A549 treated with CORT108297 at 1 μM for 4 hours (cell line): ENCODE measurements around the gene ABHD14A. TPM values are rescaled to one million over a fixed set of nuclear protein-coding genes. Genes with fewer than 3 reads are reported as not detected.

ENCODE experiments used
- total RNA-seq: library from RNA; stranded (reverse); fragments of 200-300 nt; extraction: Qiagen RNA extraction; gene quantifications from 5 replicates; pipeline ENCODE4 v1.2.3, GENCODE V29; 2022

ABHD14A gene
- 13.2 to 16.8 TPM (median 15.4 TPM) in 5 replicates for total RNA-seq

DNA sequence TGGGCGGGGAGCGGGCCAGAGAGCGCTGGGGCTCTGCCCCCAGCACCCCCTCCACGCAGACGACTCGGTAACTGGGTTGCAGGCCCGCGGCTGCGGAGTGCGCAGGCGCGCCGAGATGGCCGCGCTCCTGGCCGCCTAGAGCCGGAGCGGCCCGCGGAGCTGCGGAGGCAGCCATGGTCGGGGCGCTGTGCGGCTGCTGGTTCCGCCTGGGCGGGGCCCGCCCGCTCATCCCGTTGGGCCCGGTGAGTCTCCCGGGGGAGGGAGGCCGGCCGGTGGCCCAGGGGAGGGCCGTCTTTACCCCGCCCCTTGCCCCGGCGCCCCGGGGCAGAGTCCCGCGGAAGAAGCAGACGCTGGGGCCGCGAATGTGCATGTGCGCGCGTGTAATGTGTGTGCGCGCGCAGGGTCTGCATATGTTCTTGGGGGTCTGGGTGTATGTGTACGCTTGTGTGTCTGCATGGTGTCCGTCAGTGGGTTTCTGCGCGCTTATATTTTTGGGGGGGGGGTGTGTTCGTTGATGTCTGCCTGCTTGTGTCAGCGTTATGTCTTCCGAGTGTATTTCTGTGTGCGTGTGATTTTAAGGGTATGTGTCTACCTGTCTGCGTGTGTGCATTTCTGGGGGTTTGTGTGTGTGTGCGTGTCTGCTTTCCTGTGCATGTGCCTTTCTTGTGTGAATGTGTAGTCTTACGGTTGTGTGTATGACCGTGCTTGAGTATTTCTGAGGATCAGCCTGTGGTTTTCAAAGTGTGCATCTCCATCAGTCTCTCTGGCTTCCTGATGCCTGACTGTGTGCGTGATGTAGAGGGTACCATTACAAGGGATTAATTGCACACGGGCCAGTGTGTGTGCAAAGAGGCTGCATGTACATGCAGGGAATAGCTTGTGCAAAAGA is at the start of gene ABHD14A:
Gene ABHD14A, plus strand, starts transcription at position 102 of the 889 bp plus-strand sequence. Its CDS starts 72 bp downstream, at position 174.

DNA sequence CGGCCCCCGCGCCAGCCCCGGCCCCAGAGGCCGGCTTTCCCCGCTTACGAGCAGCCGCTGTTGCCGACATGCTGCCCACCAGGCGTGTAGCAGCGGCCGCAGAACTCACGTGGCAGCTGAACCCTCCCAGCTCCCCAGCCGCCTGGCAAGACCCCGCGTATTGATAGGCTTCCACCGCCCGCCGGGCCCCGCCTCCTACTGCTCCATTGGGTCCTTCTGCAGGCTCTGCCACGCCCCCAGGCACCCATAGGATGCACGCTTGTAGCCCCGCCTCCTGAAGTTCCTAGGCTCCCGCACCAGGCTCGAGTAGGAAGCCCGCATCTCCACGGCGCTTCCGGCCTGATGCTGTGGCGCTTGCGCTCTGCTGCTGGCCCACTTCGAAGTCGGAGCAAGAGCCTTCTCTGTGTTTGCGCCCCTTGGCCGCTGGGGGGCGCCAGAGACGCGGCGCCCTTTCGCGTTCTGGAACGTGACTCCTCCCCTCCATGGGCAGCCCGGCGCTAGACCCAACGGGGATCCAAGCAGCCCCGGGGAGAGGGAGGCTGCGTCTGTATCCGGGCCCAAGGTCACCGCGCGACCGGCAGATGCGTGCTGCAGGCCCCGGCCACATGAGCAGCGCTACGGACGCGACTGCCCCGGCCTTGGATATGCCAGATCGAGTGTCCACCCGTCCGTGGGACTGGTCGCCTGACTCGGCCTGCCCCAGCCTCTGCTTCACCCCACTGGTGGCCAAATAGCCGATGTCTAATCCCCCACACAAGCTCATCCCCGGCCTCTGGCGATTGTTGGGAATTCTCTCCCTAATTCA is 32.9 kb upstream of the ABHD14A start, which contains the start of the genes PARP3 and RRP9:
Gene PARP3, plus strand, starts transcription at position 566 of the 805 bp plus-strand sequence. CDS start 993 bp downstream, outside the sequence.
Gene RRP9, minus strand, starts transcription at position 107 of the 805 bp plus-strand sequence. Its CDS starts 37 bp downstream, at position 70.

DNA sequence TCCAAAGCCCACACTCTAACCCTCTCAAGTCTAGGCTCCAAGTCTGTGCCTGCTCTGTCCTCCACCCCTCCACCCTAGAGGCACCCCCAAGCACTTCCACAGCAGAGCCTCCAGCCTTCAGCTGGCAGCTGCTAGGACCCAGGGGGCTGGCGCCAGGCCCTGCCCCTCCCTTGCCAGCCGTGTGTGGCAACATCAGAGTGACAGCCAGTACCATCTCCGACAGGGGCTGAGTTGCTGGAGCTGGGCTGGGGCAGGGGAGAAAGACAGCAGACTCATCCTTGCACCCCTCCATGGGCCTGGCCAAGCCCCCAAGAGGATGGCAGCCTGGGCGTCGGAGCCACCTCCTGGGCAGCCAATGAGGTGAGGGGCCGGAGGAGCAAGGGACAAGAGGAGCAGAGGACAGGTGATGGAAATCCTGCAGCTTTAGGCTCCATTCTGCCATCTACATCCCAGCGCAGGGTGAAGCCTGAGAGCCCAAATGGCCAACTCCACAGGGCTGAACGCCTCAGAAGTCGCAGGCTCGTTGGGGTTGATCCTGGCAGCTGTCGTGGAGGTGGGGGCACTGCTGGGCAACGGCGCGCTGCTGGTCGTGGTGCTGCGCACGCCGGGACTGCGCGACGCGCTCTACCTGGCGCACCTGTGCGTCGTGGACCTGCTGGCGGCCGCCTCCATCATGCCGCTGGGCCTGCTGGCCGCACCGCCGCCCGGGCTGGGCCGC is 19.5 kb upstream of the ABHD14A start, which contains the start of gene GPR62:
Gene GPR62, plus strand, starts transcription at position 207 of the 718 bp plus-strand sequence. Its CDS starts 272 bp downstream, at position 479.

DNA sequence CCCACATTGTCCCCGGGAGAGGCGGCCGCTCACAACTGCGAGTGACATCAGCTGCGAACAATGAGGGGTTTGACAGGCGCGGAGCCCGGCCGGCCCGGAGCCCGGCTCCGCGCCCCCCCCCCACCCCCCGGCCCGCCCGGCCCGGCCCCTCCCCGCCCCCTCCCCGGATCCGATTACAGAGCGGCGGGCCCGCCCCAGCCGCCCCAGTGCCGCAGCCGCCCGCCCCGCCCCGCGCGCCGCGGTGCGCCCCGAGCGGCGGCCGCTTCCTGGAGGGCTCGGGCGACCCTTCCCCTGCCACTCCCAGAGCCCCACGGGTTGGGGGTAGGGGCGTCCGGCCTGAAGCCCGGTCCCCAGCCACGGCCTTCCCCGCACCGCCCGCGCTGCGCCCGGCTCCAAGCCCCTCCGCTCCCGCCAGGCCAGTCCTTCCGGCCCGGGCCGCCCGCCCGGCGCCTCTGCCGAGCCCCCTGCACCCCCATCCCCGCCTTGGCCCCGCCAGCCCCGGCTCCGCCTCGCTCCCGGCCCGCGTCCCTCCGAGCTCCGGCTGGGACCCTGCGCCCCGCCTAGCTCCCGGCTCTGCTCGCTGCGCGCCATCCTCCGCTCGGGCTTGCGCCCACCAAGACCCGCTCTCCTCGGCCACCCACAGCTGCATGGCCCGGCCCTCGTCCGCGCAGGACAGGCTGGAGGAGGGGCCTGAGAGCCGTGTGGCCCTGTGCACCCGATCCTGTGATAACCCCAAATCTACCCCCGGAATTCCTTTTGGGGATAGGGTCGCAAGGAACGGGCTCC is 7.3 kb upstream of the ABHD14A start, which contains the start of gene PCBP4:
Gene PCBP4, minus strand, starts transcription at position 71 of the 786 bp plus-strand sequence. CDS start 6,214 bp downstream, outside the sequence.

DNA sequence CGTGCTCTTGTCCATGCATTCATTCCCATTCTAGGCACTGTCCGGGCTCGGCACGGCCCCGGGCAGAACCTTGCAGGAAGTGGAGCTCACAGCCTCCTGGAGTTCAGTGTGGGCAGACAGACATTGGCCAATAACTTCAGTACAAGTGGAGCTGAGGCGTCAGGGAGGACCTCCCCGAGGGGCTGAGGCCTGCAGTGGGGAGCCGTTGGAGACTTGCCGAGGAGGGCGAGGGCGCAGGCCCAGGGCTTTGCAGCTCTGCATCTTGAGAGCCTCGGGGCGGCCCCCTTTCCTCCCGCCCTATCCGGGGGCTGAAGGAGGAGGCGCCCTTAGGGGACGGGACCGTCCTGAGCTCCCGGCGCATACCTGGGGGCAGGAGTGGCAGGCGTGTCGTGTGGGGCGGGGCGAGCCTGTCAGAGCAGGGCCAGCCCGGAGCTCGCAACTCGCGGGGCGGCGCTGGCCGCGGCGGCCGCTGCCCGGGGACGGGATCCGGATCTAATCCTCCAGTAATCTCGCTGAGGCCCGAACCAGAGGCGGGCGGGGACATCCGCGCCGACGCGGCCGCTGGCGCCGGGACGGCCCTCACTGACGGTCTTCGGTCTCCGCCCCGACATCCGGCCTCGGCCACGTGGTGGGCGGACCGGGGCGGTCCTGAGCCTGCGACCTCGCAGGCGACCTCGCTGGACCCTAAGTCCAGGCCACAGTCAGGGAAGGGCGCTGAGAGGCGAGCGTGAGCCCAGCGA is 8.1 kb downstream of the ABHD14A start, which contains the start of gene ACY1:
Gene ACY1, plus strand, starts transcription at position 698 of the 740 bp plus-strand sequence. CDS start 530 bp downstream, outside the sequence.

DNA sequence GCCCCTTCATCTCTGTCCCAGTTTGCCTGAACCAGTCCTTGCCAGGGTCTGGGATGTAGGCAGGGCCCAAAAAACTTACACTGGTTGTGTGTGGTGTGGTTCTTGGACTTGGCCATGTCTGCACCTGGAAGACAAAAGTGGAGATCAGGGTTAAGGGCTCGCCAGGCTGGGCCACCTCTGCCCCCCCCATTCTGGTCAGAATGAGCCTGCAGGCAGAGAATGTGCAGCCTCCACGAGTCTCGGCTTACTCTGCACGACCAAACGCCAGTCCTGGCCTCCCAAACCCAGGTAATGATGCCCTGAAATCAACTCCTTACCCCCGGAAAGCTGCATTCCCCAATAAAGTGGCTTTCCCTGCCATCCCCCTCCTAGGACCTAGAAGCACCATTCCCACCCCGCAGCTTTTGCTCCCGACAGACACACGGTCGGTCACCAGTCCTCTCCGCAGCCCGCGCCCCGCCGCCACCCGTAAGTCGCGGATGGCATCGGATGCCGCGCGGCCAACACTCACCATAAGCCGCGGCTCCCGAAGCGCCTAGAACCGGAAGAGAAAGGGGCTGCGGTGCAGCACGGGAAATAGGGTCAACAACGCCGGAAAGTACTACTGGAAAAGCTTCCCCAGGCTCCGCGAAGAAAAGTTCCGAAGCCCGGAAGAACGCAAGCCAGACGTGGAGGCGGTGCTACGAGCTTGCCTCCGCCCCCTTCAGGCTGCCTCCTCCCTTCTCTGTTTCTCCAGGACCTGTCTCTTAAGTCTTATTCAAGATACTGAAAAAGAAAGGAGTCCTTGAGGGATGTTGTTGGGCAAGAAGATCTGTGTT is 20.7 kb downstream of the ABHD14A start, which contains the start of gene RPL29:
Gene RPL29, minus strand, starts transcription at position 550 of the 818 bp plus-strand sequence. Its CDS starts 434 bp downstream, at position 116.

Other genes starting within 250 kb of the ABHD14A start
- gene IQCF6, start 195.8 kb upstream of the ABHD14A start, total RNA-seq: not detected in 5 replicates
- not detected in 5 replicates for gene IQCF2, start 113.4 kb upstream of the ABHD14A start, total RNA-seq
- not detected in 5 replicates for gene IQCF5, start 99.5 kb upstream of the ABHD14A start, total RNA-seq
- gene IQCF1, start 71.7 kb upstream of the ABHD14A start, total RNA-seq: 0.20 TPM in 1 of 5 replicates, not detected in the others
- gene RRP9, start 33.2 kb upstream of the ABHD14A start, total RNA-seq: 38.5 to 53.0 TPM (median 51.1 TPM) in 5 replicates
- 9.9 to 10.8 TPM (median 10.6 TPM) in 5 replicates for gene PARP3, start 32.7 kb upstream of the ABHD14A start, total RNA-seq
- gene GPR62, start 19.7 kb upstream of the ABHD14A start, total RNA-seq: not detected in 5 replicates
- gene PCBP4, start 7.6 kb upstream of the ABHD14A start, total RNA-seq: 10.8 to 15.6 TPM (median 14.3 TPM) in 5 replicates
- 25.4 to 35.6 TPM (median 35.3 TPM) in 5 replicates for gene ABHD14B, start 1.0 kb upstream of the ABHD14A start, total RNA-seq
- gene ACY1, start 8.5 kb downstream of the ABHD14A start, total RNA-seq: 20.9 to 28.2 TPM (median 26.8 TPM) in 5 replicates
- gene RPL29, start 20.8 kb downstream of the ABHD14A start, total RNA-seq: 1,305 to 1,473 TPM (median 1,350 TPM) in 5 replicates
- 14.8 to 17.7 TPM (median 16.2 TPM) in 5 replicates for gene DUSP7, start 81.5 kb downstream of the ABHD14A start, total RNA-seq
- 15.1 to 20.8 TPM (median 19.8 TPM) in 5 replicates for gene POC1A, start 179.4 kb downstream of the ABHD14A start, total RNA-seq
- gene ALAS1, start 223.1 kb downstream of the ABHD14A start, total RNA-seq: 46.3 to 53.0 TPM (median 51.6 TPM) in 5 replicates